Neural cell (in vitro differentiated cells): ENCODE data around the gene ZNF316. TPM values are rescaled to one million over a fixed set of nuclear protein-coding genes. Genes with fewer than 3 reads are reported as not detected.

Experiments used
- H2AFZ ChIP-seq: fragments of 200-600, 300-800 bp; sonication (generic), shearing (Covaris generic); 2 replicates; pipeline ENCODE4 v1.6.0; 2014; ENCODE audit warnings: low read depth, mild to moderate bottlenecking, antibody characterized with exemption, low read length, moderate library complexity
- H3F3A ChIP-seq: fragments of 200-600 bp; shearing (Covaris generic); 2 replicates; pipeline ENCODE4 v1.6.1; 2016; ENCODE audit warnings: mild to moderate bottlenecking, moderate library complexity, mixed read lengths, antibody characterized with exemption, low read length; ENCODE audit not compliant: insufficient read depth, poor library complexity, severe bottlenecking
- H3K27ac ChIP-seq: fragments of 200-600, 300-800 bp; sonication (generic), shearing (Covaris generic); 2 replicates; pipeline ENCODE4 v1.5.1; 2014; ENCODE audit warnings: mild to moderate bottlenecking, low read length, moderate library complexity
- H3K27me3 ChIP-seq: fragments of 300-800, 200-600 bp; sonication (generic), shearing (Covaris generic); 2 replicates; pipeline ENCODE4 v1.6.0; 2014; ENCODE audit warnings: mild to moderate bottlenecking, low read depth, low read length, moderate library complexity; ENCODE audit not compliant: insufficient read depth
- H3K36me3 ChIP-seq: fragments of 300-800, 200-600 bp; sonication (generic), shearing (Covaris generic); 2 replicates; pipeline ENCODE4 v1.5.1; 2014; ENCODE audit warnings: mild to moderate bottlenecking, antibody characterized with exemption, low read length, moderate library complexity; ENCODE audit not compliant: insufficient read depth
- H3K4me2 ChIP-seq: fragments of 300-800, 200-600 bp; sonication (generic), shearing (Covaris generic); 2 replicates; pipeline ENCODE4 v1.6.0; 2014; ENCODE audit warnings: mild to moderate bottlenecking, low read length
- H3K4me3 ChIP-seq: fragments of 300-800, 200-600 bp; sonication (generic), shearing (Covaris generic); 2 replicates; pipeline ENCODE4 v1.5.1; 2014; ENCODE audit warnings: mild to moderate bottlenecking, low read length, moderate library complexity
- H3K79me2 ChIP-seq: fragments of 200-600 bp; shearing (Covaris generic); replicated peaks from 2 replicates; pipeline ENCODE4 v1.6.0; 2014; ENCODE audit warnings: mild to moderate bottlenecking, low read length, moderate library complexity; ENCODE audit not compliant: insufficient read depth
- H3K9ac ChIP-seq: fragments of 300-800, 200-600 bp; sonication (generic), shearing (Covaris generic); 2 replicates; pipeline ENCODE4 v1.6.1; 2016; ENCODE audit warnings: mild to moderate bottlenecking, low read length, mixed read lengths
- H3K9me2 ChIP-seq: fragments of 200-600 bp; shearing (Covaris generic); 2 replicates; pipeline ENCODE4 v1.6.1; 2016; ENCODE audit warnings: mild to moderate bottlenecking, low read length, mixed read lengths; ENCODE audit not compliant: insufficient read depth
- H3K9me3 ChIP-seq: fragments of 200-600, 300-800 bp; sonication (generic), shearing (Covaris generic); 2 replicates; pipeline ENCODE4 v1.6.1; 2016; ENCODE audit warnings: mild to moderate bottlenecking, mixed run types, low read length, moderate library complexity, mixed read lengths
- H4K20me1 ChIP-seq: fragments of 200-600 bp; shearing (Covaris generic); 2 replicates; pipeline ENCODE4 v1.6.1; 2016; ENCODE audit warnings: mild to moderate bottlenecking, mixed run types; ENCODE audit not compliant: insufficient read depth
- EP300 ChIP-seq: fragments of 450-650 bp; conservative IDR thresholded peaks from 2 replicates; pipeline ENCODE4 v1.6.1; 2014; ENCODE audit warnings: antibody characterized with exemption, mild to moderate bottlenecking, moderate library complexity; ENCODE audit not compliant: poor library complexity, severe bottlenecking
- EZH2 ChIP-seq: fragments of 200-600, 300-800 bp; shearing (Covaris generic), sonication (generic); IDR thresholded peaks from 2 replicates; pipeline ENCODE4 v1.6.1; 2014; ENCODE audit warnings: antibody characterized with exemption, low read length, borderline replicate concordance, mild to moderate bottlenecking; ENCODE audit not compliant: insufficient read depth, poor library complexity, severe bottlenecking
- MXI1 ChIP-seq: fragments of 450-650 bp; conservative IDR thresholded peaks from 2 replicates; pipeline ENCODE4 v1.6.1; 2014; ENCODE audit warnings: antibody characterized with exemption, mild to moderate bottlenecking; ENCODE audit not compliant: poor library complexity, severe bottlenecking
- POLR2AphosphoS5 ChIP-seq: IDR thresholded peaks from 2 replicates; pipeline ENCODE4 v1.6.1; 2012
- RAD21 ChIP-seq: fragments of 450-650 bp; conservative IDR thresholded peaks from 2 replicates; pipeline ENCODE4 v1.6.1; 2014; ENCODE audit warnings: antibody characterized with exemption, mild to moderate bottlenecking, moderate library complexity
- SMC3 ChIP-seq: fragments of 450-650 bp; conservative IDR thresholded peaks from 2 replicates; pipeline ENCODE4 v1.6.1; 2014; ENCODE audit warnings: antibody characterized with exemption, mild to moderate bottlenecking, moderate library complexity; ENCODE audit not compliant: poor library complexity
- TAF1 ChIP-seq: IDR thresholded peaks from 2 replicates; pipeline ENCODE4 v1.6.1; 2012; ENCODE audit warnings: low read depth
- polyA plus RNA-seq: library from polyadenylated mRNA; depleted of rRNA; stranded (reverse); fragments of >200 nt; gene quantifications from 2 replicates; pipeline ENCODE4 v1.2.3, GENCODE V29; 2014
- TF ChIP-seq, protein P1 (sequence below): fragments of 450-650 bp; IDR thresholded peaks from 2 replicates; pipeline ENCODE4 v1.5.1; 2014; ENCODE audit warnings: antibody characterized with exemption, mild to moderate bottlenecking, moderate library complexity; ENCODE audit not compliant: poor library complexity, severe bottlenecking
- TF ChIP-seq, protein P2 (sequence below): IDR thresholded peaks from 2 replicates; pipeline ENCODE4 v1.6.1; 2012; ENCODE audit warnings: borderline replicate concordance

ZNF316 gene
- polyA plus RNA-seq, 1 donor from 2014 or later, result 22.2 TPM

DNA sequence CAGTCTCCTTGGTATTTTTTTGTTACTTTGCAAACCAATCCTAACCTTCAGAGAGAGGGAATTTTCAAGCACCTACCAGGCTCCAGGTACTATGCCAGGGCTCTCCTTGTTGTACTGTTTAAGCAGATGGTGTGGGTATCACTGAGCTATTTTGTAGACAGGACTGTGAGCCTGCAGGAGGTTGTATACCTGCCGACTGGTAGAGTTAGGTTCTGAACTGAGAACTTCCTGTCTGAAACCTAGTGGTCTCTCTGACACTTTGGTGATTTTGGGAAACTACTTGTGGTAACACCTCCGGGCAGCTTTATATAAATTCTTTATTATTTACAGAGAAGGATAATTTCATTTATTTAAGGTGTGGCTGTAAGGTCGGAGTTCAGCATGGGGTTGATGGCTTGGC lies 17.2 kb upstream of the ZNF316 start:
- no peaks in the 10 kb centered on the region for H4K20me1 ChIP-seq
- H2AFZ ChIP-seq, result no peak overlapping the region
- H3K9me3 ChIP-seq, result no peaks in the 10 kb centered on the region
- H3K4me2 ChIP-seq, result no peak overlapping the region
- H3K9ac ChIP-seq, result no peak overlapping the region
- no peaks in the 10 kb centered on the region for H3K9me2 ChIP-seq
- H3F3A ChIP-seq, result no peaks in the 10 kb centered on the region
- no peaks in the 10 kb centered on the region for H3K27me3 ChIP-seq
- TF ChIP-seq, protein P1, sequence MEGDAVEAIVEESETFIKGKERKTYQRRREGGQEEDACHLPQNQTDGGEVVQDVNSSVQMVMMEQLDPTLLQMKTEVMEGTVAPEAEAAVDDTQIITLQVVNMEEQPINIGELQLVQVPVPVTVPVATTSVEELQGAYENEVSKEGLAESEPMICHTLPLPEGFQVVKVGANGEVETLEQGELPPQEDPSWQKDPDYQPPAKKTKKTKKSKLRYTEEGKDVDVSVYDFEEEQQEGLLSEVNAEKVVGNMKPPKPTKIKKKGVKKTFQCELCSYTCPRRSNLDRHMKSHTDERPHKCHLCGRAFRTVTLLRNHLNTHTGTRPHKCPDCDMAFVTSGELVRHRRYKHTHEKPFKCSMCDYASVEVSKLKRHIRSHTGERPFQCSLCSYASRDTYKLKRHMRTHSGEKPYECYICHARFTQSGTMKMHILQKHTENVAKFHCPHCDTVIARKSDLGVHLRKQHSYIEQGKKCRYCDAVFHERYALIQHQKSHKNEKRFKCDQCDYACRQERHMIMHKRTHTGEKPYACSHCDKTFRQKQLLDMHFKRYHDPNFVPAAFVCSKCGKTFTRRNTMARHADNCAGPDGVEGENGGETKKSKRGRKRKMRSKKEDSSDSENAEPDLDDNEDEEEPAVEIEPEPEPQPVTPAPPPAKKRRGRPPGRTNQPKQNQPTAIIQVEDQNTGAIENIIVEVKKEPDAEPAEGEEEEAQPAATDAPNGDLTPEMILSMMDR, result no peak
- TF ChIP-seq, protein P2, sequence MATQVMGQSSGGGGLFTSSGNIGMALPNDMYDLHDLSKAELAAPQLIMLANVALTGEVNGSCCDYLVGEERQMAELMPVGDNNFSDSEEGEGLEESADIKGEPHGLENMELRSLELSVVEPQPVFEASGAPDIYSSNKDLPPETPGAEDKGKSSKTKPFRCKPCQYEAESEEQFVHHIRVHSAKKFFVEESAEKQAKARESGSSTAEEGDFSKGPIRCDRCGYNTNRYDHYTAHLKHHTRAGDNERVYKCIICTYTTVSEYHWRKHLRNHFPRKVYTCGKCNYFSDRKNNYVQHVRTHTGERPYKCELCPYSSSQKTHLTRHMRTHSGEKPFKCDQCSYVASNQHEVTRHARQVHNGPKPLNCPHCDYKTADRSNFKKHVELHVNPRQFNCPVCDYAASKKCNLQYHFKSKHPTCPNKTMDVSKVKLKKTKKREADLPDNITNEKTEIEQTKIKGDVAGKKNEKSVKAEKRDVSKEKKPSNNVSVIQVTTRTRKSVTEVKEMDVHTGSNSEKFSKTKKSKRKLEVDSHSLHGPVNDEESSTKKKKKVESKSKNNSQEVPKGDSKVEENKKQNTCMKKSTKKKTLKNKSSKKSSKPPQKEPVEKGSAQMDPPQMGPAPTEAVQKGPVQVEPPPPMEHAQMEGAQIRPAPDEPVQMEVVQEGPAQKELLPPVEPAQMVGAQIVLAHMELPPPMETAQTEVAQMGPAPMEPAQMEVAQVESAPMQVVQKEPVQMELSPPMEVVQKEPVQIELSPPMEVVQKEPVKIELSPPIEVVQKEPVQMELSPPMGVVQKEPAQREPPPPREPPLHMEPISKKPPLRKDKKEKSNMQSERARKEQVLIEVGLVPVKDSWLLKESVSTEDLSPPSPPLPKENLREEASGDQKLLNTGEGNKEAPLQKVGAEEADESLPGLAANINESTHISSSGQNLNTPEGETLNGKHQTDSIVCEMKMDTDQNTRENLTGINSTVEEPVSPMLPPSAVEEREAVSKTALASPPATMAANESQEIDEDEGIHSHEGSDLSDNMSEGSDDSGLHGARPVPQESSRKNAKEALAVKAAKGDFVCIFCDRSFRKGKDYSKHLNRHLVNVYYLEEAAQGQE, result no peak
- TF ChIP-seq SMC3 (no peak), POLR2AphosphoS5 (no peak), EZH2 (no peak), TAF1 (no peak), EP300 (no peak), MXI1 (no peak), RAD21 (no peak)
- H3K36me3 ChIP-seq, result no peaks in the 10 kb centered on the region
- H3K79me2 ChIP-seq, result no peaks in the 10 kb centered on the region
- no peak overlapping the region for H3K27ac ChIP-seq
- no peak overlapping the region for H3K4me3 ChIP-seq

DNA sequence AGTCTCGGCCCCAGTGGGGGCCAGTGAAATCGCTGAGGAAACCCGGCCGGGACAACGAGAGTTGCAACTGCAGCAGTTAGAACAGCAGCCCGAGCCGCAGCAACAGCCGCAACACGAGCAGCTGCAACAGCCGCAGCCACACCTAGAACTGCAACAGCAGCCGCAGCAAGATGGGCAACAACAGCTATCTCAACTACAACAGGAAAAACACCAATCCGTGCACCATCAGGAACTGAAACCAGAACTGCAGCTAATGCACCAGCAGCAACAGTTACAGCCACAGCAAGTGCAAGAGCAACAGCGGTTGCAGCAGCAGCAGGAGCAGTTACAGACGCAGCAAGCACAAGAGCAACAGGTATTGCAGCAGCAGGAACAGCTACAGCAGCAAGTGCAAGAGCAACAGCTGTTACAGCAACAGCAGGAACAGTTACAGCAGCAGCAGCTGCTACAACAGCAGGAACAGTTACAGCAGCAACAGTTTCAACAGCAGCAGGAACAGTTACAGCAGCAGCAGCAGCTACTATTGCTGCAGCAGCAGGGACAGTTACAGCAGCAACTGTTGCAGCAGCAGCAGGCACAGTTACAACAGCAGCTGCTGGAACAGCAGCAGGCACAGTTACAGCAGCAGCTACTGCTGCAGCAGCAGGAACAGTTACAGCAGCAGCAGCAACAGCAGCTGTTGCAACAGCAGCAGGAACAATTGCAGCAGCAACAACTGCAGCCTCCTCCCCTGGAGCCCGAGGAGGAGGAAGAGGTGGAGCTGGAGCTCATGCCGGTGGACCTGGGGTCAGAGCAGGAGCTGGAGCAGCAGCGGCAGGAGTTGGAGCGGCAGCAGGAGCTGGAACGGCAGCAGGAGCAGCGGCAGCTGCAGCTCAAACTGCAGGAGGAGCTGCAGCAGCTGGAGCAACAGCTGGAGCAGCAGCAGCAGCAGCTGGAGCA lies 15.7 kb upstream of the ZNF316 start:
- H3K36me3 ChIP-seq, result no peaks in the 10 kb centered on the region
- no peak for TF ChIP-seq EP300
- no peak for TF ChIP-seq POLR2AphosphoS5
- TF ChIP-seq MXI1, result no peak
- no peak for TF ChIP-seq SMC3
- no peak for TF ChIP-seq EZH2
- TF ChIP-seq, protein P1, result no peak
- TF ChIP-seq, protein P2, result no peak
- no peak for TF ChIP-seq RAD21
- TF ChIP-seq TAF1, result no peak

More for the DNA sequence above, 15.7 kb upstream of the ZNF316 start:
- H3K79me2 ChIP-seq, result no peaks in the 10 kb centered on the region
- H4K20me1 ChIP-seq, result no peaks in the 10 kb centered on the region
- H3F3A ChIP-seq, result no peaks in the 10 kb centered on the region
- H3K27ac ChIP-seq, result no peak overlapping the region
- H2AFZ ChIP-seq, result no peak overlapping the region
- H3K9ac ChIP-seq, result no peak overlapping the region
- no peak overlapping the region for H3K4me3 ChIP-seq
- H3K9me2 ChIP-seq, result no peaks in the 10 kb centered on the region
- H3K9me3 ChIP-seq, result no peaks in the 10 kb centered on the region
- no peak overlapping the region for H3K4me2 ChIP-seq
- no peaks in the 10 kb centered on the region for H3K27me3 ChIP-seq
